Measurements from ENCODE around the gene KIF6. TPM values are rescaled to one million over a fixed set of nuclear protein-coding genes. Genes with fewer than 3 reads are reported as not detected.

The KIF6 gene
- total RNA-seq, 1 donor from 2014 or later, result 1.3 TPM

DNA sequence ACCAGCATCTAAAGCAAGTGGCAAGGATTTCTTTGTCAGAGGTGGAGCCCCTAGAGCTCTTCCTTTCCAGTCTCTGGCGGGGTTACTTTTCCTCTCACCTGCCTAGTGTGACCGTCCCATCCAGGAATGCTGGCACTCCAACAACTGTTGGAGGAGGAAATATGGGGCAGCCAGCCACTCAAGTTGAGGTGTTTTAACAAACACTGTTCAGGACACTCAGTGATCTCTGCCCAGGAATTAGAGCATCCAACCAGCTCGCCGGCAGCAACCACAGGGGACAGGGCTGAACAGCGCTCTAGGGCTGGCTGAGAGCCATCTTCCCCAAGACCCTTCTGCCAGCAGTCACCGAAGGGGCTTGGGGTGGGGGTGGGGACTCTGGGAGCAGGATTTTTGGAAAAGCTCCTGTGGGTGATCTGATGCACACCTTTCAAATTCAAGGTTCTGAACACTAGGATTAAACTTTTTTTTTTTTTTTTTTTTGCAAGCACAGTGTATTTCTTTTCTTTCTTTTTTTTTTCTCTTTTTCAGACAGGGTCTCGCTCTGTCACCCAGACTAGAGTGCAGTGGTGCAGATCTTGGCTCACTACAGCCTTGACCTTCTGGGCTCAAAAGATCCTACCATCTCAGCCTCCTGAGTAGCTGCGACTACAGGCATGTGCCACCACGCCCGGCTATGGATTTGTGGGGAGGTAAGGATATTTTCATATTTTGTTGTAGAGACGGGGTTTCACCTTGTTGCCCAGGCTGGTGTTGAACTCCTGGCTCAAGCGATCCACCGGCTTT is 374.3 kb downstream of the KIF6 start:
- TF ChIP-seq, protein P1, sequence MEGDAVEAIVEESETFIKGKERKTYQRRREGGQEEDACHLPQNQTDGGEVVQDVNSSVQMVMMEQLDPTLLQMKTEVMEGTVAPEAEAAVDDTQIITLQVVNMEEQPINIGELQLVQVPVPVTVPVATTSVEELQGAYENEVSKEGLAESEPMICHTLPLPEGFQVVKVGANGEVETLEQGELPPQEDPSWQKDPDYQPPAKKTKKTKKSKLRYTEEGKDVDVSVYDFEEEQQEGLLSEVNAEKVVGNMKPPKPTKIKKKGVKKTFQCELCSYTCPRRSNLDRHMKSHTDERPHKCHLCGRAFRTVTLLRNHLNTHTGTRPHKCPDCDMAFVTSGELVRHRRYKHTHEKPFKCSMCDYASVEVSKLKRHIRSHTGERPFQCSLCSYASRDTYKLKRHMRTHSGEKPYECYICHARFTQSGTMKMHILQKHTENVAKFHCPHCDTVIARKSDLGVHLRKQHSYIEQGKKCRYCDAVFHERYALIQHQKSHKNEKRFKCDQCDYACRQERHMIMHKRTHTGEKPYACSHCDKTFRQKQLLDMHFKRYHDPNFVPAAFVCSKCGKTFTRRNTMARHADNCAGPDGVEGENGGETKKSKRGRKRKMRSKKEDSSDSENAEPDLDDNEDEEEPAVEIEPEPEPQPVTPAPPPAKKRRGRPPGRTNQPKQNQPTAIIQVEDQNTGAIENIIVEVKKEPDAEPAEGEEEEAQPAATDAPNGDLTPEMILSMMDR (IDR thresholded peaks at IDR 0.05), result no peak
- H3K27me3 Mint-ChIP-seq (ENCODE audit: unreplicated experiment), result peaks cover 12% of the 10 kb centered on the region
- DNase-seq (ENCODE audit: extremely low spot score, unreplicated experiment), result no peak
- H3K9me3 Mint-ChIP-seq (ENCODE audit: unreplicated experiment), result no peaks in the 10 kb centered on the region
- no peaks in the 10 kb centered on the region for H3K36me3 Mint-ChIP-seq (ENCODE audit: unreplicated experiment)
- H3K27ac Mint-ChIP-seq (ENCODE audit: unreplicated experiment), result no peak overlapping the region
- no peaks in the 10 kb centered on the region for H3K4me1 Mint-ChIP-seq (ENCODE audit: unreplicated experiment)
- no peak overlapping the region for H3K4me3 Mint-ChIP-seq (ENCODE audit: unreplicated experiment)

DNA sequence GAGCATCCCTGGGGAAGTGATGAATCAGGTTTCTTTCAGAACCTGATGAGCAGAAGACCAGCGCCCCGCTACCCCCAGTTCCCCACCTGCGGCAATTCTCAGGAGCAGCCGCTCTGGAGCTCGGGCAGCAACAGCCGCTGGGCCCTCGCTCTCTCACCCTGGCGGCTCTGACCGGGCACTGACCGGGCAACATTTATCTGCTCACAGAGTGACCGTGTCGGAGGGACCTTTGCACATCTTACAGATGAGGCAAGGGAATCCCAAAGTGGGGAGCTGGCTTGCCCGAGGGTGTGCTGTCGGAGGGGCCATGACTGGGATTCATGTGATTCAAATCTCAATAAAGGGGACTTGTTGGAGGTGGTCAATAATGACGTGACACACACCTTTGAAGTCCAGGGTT is 376.5 kb downstream of the KIF6 start:
- Mint-ChIP-seq H3K4me1 (ENCODE audit: unreplicated experiment) (peaks cover 9% of the 10 kb centered on the region), H3K4me3 (ENCODE audit: unreplicated experiment) (no peak overlapping the region), H3K9me3 (ENCODE audit: unreplicated experiment) (no peaks in the 10 kb centered on the region), H3K36me3 (ENCODE audit: unreplicated experiment) (no peaks in the 10 kb centered on the region), H3K27ac (ENCODE audit: unreplicated experiment) (no peak overlapping the region), H3K27me3 (ENCODE audit: unreplicated experiment) (peaks cover 12% of the 10 kb centered on the region)
- TF ChIP-seq, protein P1 (IDR thresholded peaks at IDR 0.05), result no peak
- DNase-seq (ENCODE audit: extremely low spot score, unreplicated experiment), result no peak

DNA sequence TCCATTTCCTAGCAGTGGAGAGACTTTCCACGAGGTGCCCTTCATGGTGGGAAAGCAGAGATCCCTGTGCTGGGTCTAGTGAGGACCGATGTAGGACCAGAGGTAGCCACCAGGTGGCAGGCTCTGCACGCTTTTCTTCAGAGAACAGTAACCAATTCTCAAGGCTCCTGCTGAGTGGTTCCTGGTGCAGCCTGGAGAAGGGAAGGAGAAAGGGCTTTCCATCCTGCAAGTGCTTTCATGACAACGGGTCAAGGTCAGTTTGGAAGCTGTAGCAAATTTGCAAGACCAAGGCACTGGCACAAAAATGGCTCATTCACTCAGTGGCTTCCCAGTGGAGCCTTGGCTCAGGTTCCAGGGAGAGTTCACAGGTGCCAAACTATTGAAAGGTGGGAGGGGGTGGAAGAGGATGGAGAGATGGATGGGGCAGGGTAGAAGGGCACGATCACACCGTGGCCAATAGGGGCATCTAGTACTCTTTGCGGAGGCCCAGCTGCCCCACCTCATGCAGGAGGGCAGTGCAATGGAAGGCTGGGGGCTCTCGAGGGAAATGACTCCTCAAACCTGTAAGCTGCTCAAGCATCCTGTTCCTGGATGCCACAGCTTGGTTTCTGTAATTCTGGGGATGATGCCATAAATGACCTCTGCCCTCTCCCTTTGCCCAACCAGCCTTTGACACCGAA is 377.2 kb downstream of the KIF6 start:
- TF ChIP-seq, protein P1 (IDR thresholded peaks at IDR 0.05), result peak; percentile 90
- Mint-ChIP-seq H3K4me3 (ENCODE audit: unreplicated experiment) (no peak overlapping the region), H3K27me3 (ENCODE audit: unreplicated experiment) (peaks cover 9% of the 10 kb centered on the region), H3K36me3 (ENCODE audit: unreplicated experiment) (no peaks in the 10 kb centered on the region), H3K9me3 (ENCODE audit: unreplicated experiment) (no peaks in the 10 kb centered on the region), H3K27ac (ENCODE audit: unreplicated experiment) (no peak overlapping the region), H3K4me1 (ENCODE audit: unreplicated experiment) (peaks cover 9% of the 10 kb centered on the region)
- peak; percentile 89 for DNase-seq (ENCODE audit: extremely low spot score, unreplicated experiment)

DNA sequence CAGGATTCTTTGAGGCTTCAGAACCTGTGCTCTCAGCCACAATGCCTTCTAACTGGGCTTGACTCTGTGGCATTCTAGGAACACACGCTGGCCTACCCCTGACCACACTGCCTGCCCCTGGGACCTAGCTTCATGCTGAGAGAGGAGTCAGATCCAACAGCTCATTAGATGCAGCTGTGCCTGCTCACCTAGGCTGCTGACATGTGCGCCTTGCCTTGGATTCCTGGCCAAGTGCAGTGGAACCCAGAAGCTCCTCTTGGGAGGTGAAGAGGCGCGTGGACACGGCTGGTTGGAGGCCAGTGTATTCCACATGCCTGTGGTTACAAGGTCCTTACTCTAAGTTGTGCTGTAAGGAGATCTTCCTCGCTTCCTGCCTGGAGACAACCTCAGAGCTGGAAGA is 378.0 kb downstream of the KIF6 start:
- Mint-ChIP-seq H3K36me3 (ENCODE audit: unreplicated experiment) (no peaks in the 10 kb centered on the region), H3K4me1 (ENCODE audit: unreplicated experiment) (peaks cover 9% of the 10 kb centered on the region), H3K9me3 (ENCODE audit: unreplicated experiment) (no peaks in the 10 kb centered on the region), H3K4me3 (ENCODE audit: unreplicated experiment) (no peak overlapping the region), H3K27ac (ENCODE audit: unreplicated experiment) (no peak overlapping the region), H3K27me3 (ENCODE audit: unreplicated experiment) (peaks cover 9% of the 10 kb centered on the region)
- DNase-seq (ENCODE audit: extremely low spot score, unreplicated experiment), result no peak
- TF ChIP-seq, protein P1 (IDR thresholded peaks at IDR 0.05), result no peak

DNA sequence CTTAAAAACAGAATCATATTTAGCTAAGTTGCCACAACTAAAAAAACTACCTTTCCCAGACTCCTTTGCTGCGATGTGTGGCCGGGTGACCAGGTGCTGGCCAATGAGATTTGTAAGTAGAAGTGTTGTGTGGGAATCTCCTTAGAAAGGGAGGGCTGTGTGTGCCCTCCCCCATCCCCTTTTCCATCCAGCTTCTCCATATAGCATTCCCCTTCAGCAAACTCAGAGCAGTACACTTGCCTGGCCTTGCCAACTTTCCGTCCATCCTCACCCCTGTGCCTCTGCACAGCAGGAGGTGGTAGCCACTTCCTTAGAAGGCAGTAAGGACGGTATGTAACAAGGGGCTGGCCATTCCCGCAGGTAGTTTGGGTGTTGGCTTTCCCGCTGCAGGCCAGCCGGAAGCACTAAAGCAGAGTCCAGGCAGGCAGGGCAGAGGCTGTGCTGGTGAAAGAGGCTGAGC is 380.4 kb downstream of the KIF6 start:
- TF ChIP-seq, protein P1 (IDR thresholded peaks at IDR 0.05), result no peak
- H3K36me3 Mint-ChIP-seq (ENCODE audit: unreplicated experiment), result no peaks in the 10 kb centered on the region
- no peaks in the 10 kb centered on the region for H3K9me3 Mint-ChIP-seq (ENCODE audit: unreplicated experiment)
- DNase-seq (ENCODE audit: extremely low spot score, unreplicated experiment), result no peak
- peaks cover 4% of the 10 kb centered on the region for H3K27me3 Mint-ChIP-seq (ENCODE audit: unreplicated experiment)
- no peak overlapping the region for H3K4me3 Mint-ChIP-seq (ENCODE audit: unreplicated experiment)
- H3K27ac Mint-ChIP-seq (ENCODE audit: unreplicated experiment), result no peak overlapping the region
- peaks cover 9% of the 10 kb centered on the region for H3K4me1 Mint-ChIP-seq (ENCODE audit: unreplicated experiment)

Data from osteocyte (in vitro differentiated cells).